Measurements from ENCODE around the gene SLC4A4. TPM values are rescaled to one million over a fixed set of nuclear protein-coding genes. Genes with fewer than 3 reads are reported as not detected.

The SLC4A4 gene
- polyA plus RNA-seq, 1 donor (not counting 4 experiments of a cell fraction or from before 2014, with no cell fraction given) = 0.29 TPM

- dilution Hi-C loops (cut with MboI; ENCODE audit: extremely low pct_ligation_motif_present, low sequenced_read_pairs) = no loop called here
- DNase-seq (ENCODE audit: low read depth, low spot score) (no peak), FAIRE-seq (no peak)
- Histone ChIP-seq H2AFZ (ENCODE audit: control insufficient read depth, low read length) (no peak overlapping the region), H3K27me3 (ENCODE audit: control insufficient read depth, extremely low read depth, insufficient read depth, low read length) (no peaks in the 10 kb centered on the region), H3K4me1 (ENCODE audit: control insufficient read depth, extremely low read depth, insufficient read depth, low read length) (no peaks in the 10 kb centered on the region), H3K9me3 (ENCODE audit: control insufficient read depth, low read depth, low read length) (no peaks in the 10 kb centered on the region), H3K9me1 (ENCODE audit: control insufficient read depth, extremely low read depth, insufficient read depth, low read length) (no peaks in the 10 kb centered on the region), H4K20me1 (ENCODE audit: control insufficient read depth, extremely low read depth, insufficient read depth, low read length) (no peaks in the 10 kb centered on the region), H3K4me2 (ENCODE audit: control insufficient read depth, extremely low read depth, insufficient read depth, low read depth, low read length) (no peak overlapping the region), H3K4me3 (ENCODE audit: control insufficient read depth in 2 of 3, extremely low read depth in 1 of 3, insufficient read depth in 2 of 3, low read depth in 1 of 3, low read length in 3 of 3) (no peak overlapping the region), H3K9ac (ENCODE audit: control insufficient read depth, extremely low read depth, insufficient read depth, low read length) (no peak overlapping the region), H3K79me2 (ENCODE audit: control insufficient read depth, insufficient read depth, low read length) (no peaks in the 10 kb centered on the region), H3K27ac (ENCODE audit: control insufficient read depth, insufficient read depth, low read length) (no peak overlapping the region), H3K36me3 (ENCODE audit: control insufficient read depth in 2 of 2, extremely low read depth in 1 of 2, insufficient read depth in 2 of 2, low read length in 2 of 2) (no peaks in the 10 kb centered on the region)
- TF ChIP-seq EZH2 (IDR thresholded peaks at IDR 0.05; ENCODE audit: low read length) = no peak
- TF ChIP-seq CTCF (optimal IDR thresholded peaks at IDR 0.05 in 1 of 3, IDR thresholded peaks at IDR 0.05 in 1 of 3, conservative IDR thresholded peaks at IDR 0.05 in 1 of 3; ENCODE audit: extremely low read depth in 1 of 3, insufficient read depth in 2 of 3, low read length in 3 of 3) = no peak
Observed at GRCh38 chr4:71558248-71558647, 219.4 kb downstream of the SLC4A4 start.

GRCh38 chr4:71559957-71560571 is 221.2 kb downstream of the SLC4A4 start:
- FAIRE-seq = no peak
- Histone ChIP-seq H3K36me3 (ENCODE audit: control insufficient read depth in 2 of 2, extremely low read depth in 1 of 2, insufficient read depth in 2 of 2, low read length in 2 of 2) (no peaks in the 10 kb centered on the region), H3K27ac (ENCODE audit: control insufficient read depth, insufficient read depth, low read length) (no peak overlapping the region), H3K9ac (ENCODE audit: control insufficient read depth, extremely low read depth, insufficient read depth, low read length) (no peak overlapping the region), H2AFZ (ENCODE audit: control insufficient read depth, low read length) (no peak overlapping the region), H3K27me3 (ENCODE audit: control insufficient read depth, extremely low read depth, insufficient read depth, low read length) (no peaks in the 10 kb centered on the region), H3K4me2 (ENCODE audit: control insufficient read depth, extremely low read depth, insufficient read depth, low read depth, low read length) (no peak overlapping the region), H3K9me1 (ENCODE audit: control insufficient read depth, extremely low read depth, insufficient read depth, low read length) (no peaks in the 10 kb centered on the region), H4K20me1 (ENCODE audit: control insufficient read depth, extremely low read depth, insufficient read depth, low read length) (no peaks in the 10 kb centered on the region), H3K4me3 (ENCODE audit: control insufficient read depth in 2 of 3, extremely low read depth in 1 of 3, insufficient read depth in 2 of 3, low read depth in 1 of 3, low read length in 3 of 3) (no peak overlapping the region), H3K4me1 (ENCODE audit: control insufficient read depth, extremely low read depth, insufficient read depth, low read length) (no peaks in the 10 kb centered on the region), H3K9me3 (ENCODE audit: control insufficient read depth, low read depth, low read length) (no peaks in the 10 kb centered on the region), H3K79me2 (ENCODE audit: control insufficient read depth, insufficient read depth, low read length) (no peaks in the 10 kb centered on the region)
- DNase-seq (ENCODE audit: low read depth, low spot score) = no peak
- dilution Hi-C loops (cut with MboI; ENCODE audit: extremely low pct_ligation_motif_present, low sequenced_read_pairs) = no loop called here
- TF ChIP-seq EZH2 (IDR thresholded peaks at IDR 0.05; ENCODE audit: low read length) = no peak
- TF ChIP-seq CTCF (optimal IDR thresholded peaks at IDR 0.05 in 1 of 3, IDR thresholded peaks at IDR 0.05 in 1 of 3, conservative IDR thresholded peaks at IDR 0.05 in 1 of 3; ENCODE audit: extremely low read depth in 1 of 3, insufficient read depth in 2 of 3, low read length in 3 of 3) = no peak
